ENCODE measurements around the gene AGBL5.
"Not testable (repeated sequence)": the region's sequence is repeated elsewhere in the genome, so short reads cannot be mapped to it uniquely, and the experiment has no call there.

The AGBL5 gene

GRCh38 chr2:27054721-27055120 lies 3.3 kb downstream of the AGBL5 start:
- DNase-seq: no peak

- no peak for DNase-seq
These were observed 5.7 kb downstream of the AGBL5 start for GRCh38 chr2:27057184-27057583.

- DNase-seq: no peak
These were observed 6.7 kb downstream of the AGBL5 start for GRCh38 chr2:27058210-27058609.

- DNase-seq: no peak
These were observed 7.8 kb downstream of the AGBL5 start for GRCh38 chr2:27059141-27059820.

GRCh38 chr2:27060323-27060722 lies 8.9 kb downstream of the AGBL5 start:
- DNase-seq: no peak

GRCh38 chr2:27065128-27065527 lies 13.7 kb downstream of the AGBL5 start:
- no peak for DNase-seq

GRCh38 chr2:27067385-27067784 lies 15.9 kb downstream of the AGBL5 start:
- no peak for DNase-seq

- no peak for DNase-seq
These were observed 18.0 kb downstream of the AGBL5 start for GRCh38 chr2:27069436-27069835.

GRCh38 chr2:27069961-27070618 lies 18.6 kb downstream of the AGBL5 start:
- DNase-seq: peak in 1 of 2 experiments; percentile 30

- DNase-seq: no peak
These were observed 19.3 kb downstream of the AGBL5 start for GRCh38 chr2:27070653-27071276.

GRCh38 chr2:27071277-27071989 lies 20.0 kb downstream of the AGBL5 start, which contains the start of gene OST4:
OST4 (minus strand) TSS chr2:27071654.
- DNase-seq: peak; percentile 93 to 95

GRCh38 chr2:27071990-27072830 lies 20.7 kb downstream of the AGBL5 start:
- DNase-seq: peak; percentile 21 to 40

GRCh38 chr2:27072920-27073319 lies 21.5 kb downstream of the AGBL5 start:
- no peak for DNase-seq

- DNase-seq: no peak
These were observed 22.3 kb downstream of the AGBL5 start for GRCh38 chr2:27073782-27074181.

GRCh38 chr2:27074738-27075565 lies 23.5 kb downstream of the AGBL5 start:
- peak in 1 of 2 experiments; percentile 24 for DNase-seq

- DNase-seq: not testable (repeated sequence)
These were observed 24.1 kb downstream of the AGBL5 start for GRCh38 chr2:27075566-27075871.

- no peak for DNase-seq
These were observed 24.9 kb downstream of the AGBL5 start for GRCh38 chr2:27076323-27076722.

GRCh38 chr2:27077231-27077630 lies 25.8 kb downstream of the AGBL5 start:
- no peak for DNase-seq

GRCh38 chr2:27078267-27079194 lies 27.1 kb downstream of the AGBL5 start, which contains the start of gene EMILIN1:
EMILIN1 (plus strand) TSS chr2:27078615; CDS start chr2:27079066, 451 bp downstream.
- DNase-seq: no peak
